ENCODE measurements around the gene TMTC2. TPM values are rescaled to one million over a fixed set of nuclear protein-coding genes. Genes with fewer than 3 reads are reported as not detected.

Gene TMTC2
- total and polyA plus RNA-seq, 2 donors (not counting 1 experiment from before 2014, with no cell fraction given) = 2.4 to 3.2 TPM

- CTCF ChIA-PET = no interaction called here
- no peaks in the 10 kb centered on the region for H3K36me3 ChIP-seq (replicated peaks in 1 of 2; ENCODE audit: control extremely low read depth in 1 of 2, control insufficient read depth in 1 of 2, extremely low read depth in 1 of 2, insufficient read depth in 2 of 2, low read length in 1 of 2)
- H4K20me1 ChIP-seq (ENCODE audit: control insufficient read depth, insufficient read depth, low read length, poor library complexity, severe bottlenecking) = no peaks in the 10 kb centered on the region
- no peak overlapping the region for H2AFZ ChIP-seq (ENCODE audit: insufficient read depth, low read depth, low read length, poor library complexity, severe bottlenecking)
- Mint-ChIP-seq H3K27me3 (no peaks in the 10 kb centered on the region), H3K9me3 (ENCODE audit: insufficient read depth) (no peaks in the 10 kb centered on the region), H3K27ac (no peak overlapping the region), H3K4me3 (no peak overlapping the region), H3K4me1 (no peaks in the 10 kb centered on the region)
- no peak for DNase-seq
- H3K9me3 ChIP-seq (ENCODE audit: control extremely low read depth in 1 of 3, control insufficient read depth in 2 of 3, insufficient read depth in 1 of 3, low read length in 2 of 3) = no peaks in the 10 kb centered on the region
- no peak overlapping the region for H3K4me2 ChIP-seq (replicated peaks; ENCODE audit: low read depth, low read length, poor library complexity, severe bottlenecking)
- TF ChIP-seq EZH2 (IDR thresholded peaks at IDR 0.05; ENCODE audit: borderline replicate concordance, insufficient read depth, low read depth, low read length, poor library complexity, severe bottlenecking) = no peak
- no peak for TF ChIP-seq CTCF (IDR thresholded peaks at IDR 0.05)
- no peak overlapping the region for H3K27ac ChIP-seq (ENCODE audit: low read length in 2 of 2)
- intact Hi-C loops (cut with micrococcal nuclease) = no loop called here
- H3K4me3 ChIP-seq (ENCODE audit: control extremely low read depth in 1 of 5, extremely low read depth in 1 of 5, insufficient read depth in 1 of 5, low read depth in 2 of 5, low read length in 4 of 5) = no peak overlapping the region
- H3K27me3 ChIP-seq (replicated peaks in 1 of 4; ENCODE audit: control extremely low read depth in 1 of 4, control insufficient read depth in 3 of 4, insufficient read depth in 4 of 4, low read length in 3 of 4) = no peaks in the 10 kb centered on the region
- H3K79me2 ChIP-seq (ENCODE audit: control insufficient read depth, insufficient read depth, low read length) = no peaks in the 10 kb centered on the region
- no peaks in the 10 kb centered on the region for H3K4me1 ChIP-seq (ENCODE audit: control insufficient read depth in 2 of 2, insufficient read depth in 2 of 2, low read length in 2 of 2)
- POLR2A ChIA-PET = no interaction called here
- WGBS (ENCODE audit: insufficient coverage) = no CpG with 5 or more reads among the region's 1 CpG
- no peak for ATAC-seq (ENCODE audit: low read depth)
- no peak overlapping the region for H3K9ac ChIP-seq (ENCODE audit: low read length)
Observed at GRCh38 chr12:83057436-83057835, 370.7 kb downstream of the TMTC2 start.

GRCh38 chr12:83059107-83059506, 372.4 kb downstream of the TMTC2 start:
- no peak overlapping the region for H3K4me2 ChIP-seq (replicated peaks; ENCODE audit: low read depth, low read length, poor library complexity, severe bottlenecking)
- WGBS (ENCODE audit: insufficient coverage) = no CpG with 5 or more reads among the region's 6 CpGs
- H3K36me3 ChIP-seq (replicated peaks in 1 of 2; ENCODE audit: control extremely low read depth in 1 of 2, control insufficient read depth in 1 of 2, extremely low read depth in 1 of 2, insufficient read depth in 2 of 2, low read length in 1 of 2) = no peaks in the 10 kb centered on the region
- no peak for TF ChIP-seq EZH2 (IDR thresholded peaks at IDR 0.05; ENCODE audit: borderline replicate concordance, insufficient read depth, low read depth, low read length, poor library complexity, severe bottlenecking)
- no peak for TF ChIP-seq CTCF (IDR thresholded peaks at IDR 0.05)
- Mint-ChIP-seq H3K27ac (no peak overlapping the region), H3K4me1 (no peaks in the 10 kb centered on the region), H3K4me3 (no peak overlapping the region), H3K9me3 (ENCODE audit: insufficient read depth) (no peaks in the 10 kb centered on the region), H3K27me3 (no peaks in the 10 kb centered on the region)
- no peaks in the 10 kb centered on the region for H4K20me1 ChIP-seq (ENCODE audit: control insufficient read depth, insufficient read depth, low read length, poor library complexity, severe bottlenecking)
- ATAC-seq (ENCODE audit: low read depth) (no peak), DNase-seq (no peak)
- CTCF ChIA-PET = no interaction called here
- H3K27me3 ChIP-seq (replicated peaks in 1 of 4; ENCODE audit: control extremely low read depth in 1 of 4, control insufficient read depth in 3 of 4, insufficient read depth in 4 of 4, low read length in 3 of 4) = no peaks in the 10 kb centered on the region
- no peaks in the 10 kb centered on the region for H3K79me2 ChIP-seq (ENCODE audit: control insufficient read depth, insufficient read depth, low read length)
- H3K4me1 ChIP-seq (ENCODE audit: control insufficient read depth in 2 of 2, insufficient read depth in 2 of 2, low read length in 2 of 2) = no peaks in the 10 kb centered on the region
- H3K9ac ChIP-seq (ENCODE audit: low read length) = no peak overlapping the region
- H3K9me3 ChIP-seq (ENCODE audit: control extremely low read depth in 1 of 3, control insufficient read depth in 2 of 3, insufficient read depth in 1 of 3, low read length in 2 of 3) = no peaks in the 10 kb centered on the region
- H3K27ac ChIP-seq (ENCODE audit: low read length in 2 of 2) = no peak overlapping the region
- intact Hi-C loops (cut with micrococcal nuclease) = no loop called here
- no peak overlapping the region for H2AFZ ChIP-seq (ENCODE audit: insufficient read depth, low read depth, low read length, poor library complexity, severe bottlenecking)
- POLR2A ChIA-PET = no interaction called here
- no peak overlapping the region for H3K4me3 ChIP-seq (ENCODE audit: control extremely low read depth in 1 of 5, extremely low read depth in 1 of 5, insufficient read depth in 1 of 5, low read depth in 2 of 5, low read length in 4 of 5)

Data from B cell (primary cell).